H1 (cell line): ENCODE results near the gene GRIA1. TPM values are rescaled to one million over a fixed set of nuclear protein-coding genes. Genes with fewer than 3 reads are reported as not detected.

Experiments used
- CTCF ChIA-PET: fragments of 300-600 bp; sonication (Branson Sonifier 250); formaldehyde crosslinking; loops from one replicate; lab custom pipeline; 2021; ENCODE audit not compliant: partially characterized antibody; lab: Charles Lee
- POLR2A ChIA-PET: fragments of 300-600 bp; sonication (Branson Sonifier 250); formaldehyde crosslinking; loops from one replicate; lab custom pipeline; 2021; ENCODE audit warnings: inconsistent platforms; ENCODE audit not compliant: partially characterized antibody; lab: Charles Lee
- DNase-seq, 2 experiments: peaks; one replicate each; pipeline versions ENCODE4 v3.0.0 to v3.0.0-alpha.2; 2010 to 2022; ENCODE audit warnings: low spot score in 2 of 2, low read depth in 1 of 2, mixed read lengths in 1 of 2
- FAIRE-seq: peaks from 2 replicates; lab custom pipeline; 2011; peaks lifted over from hg19 to GRCh38; lab: Jason Lieb, UNC
- H2AFZ ChIP-seq: 2 replicates; pipeline ENCODE4 v1.8.1; 2012; ENCODE audit warnings: low read length, inconsistent platforms
- H2AK5ac ChIP-seq: 2 replicates; pipeline ENCODE4 v1.6.1; 2013; ENCODE audit warnings: low read depth, low read length
- H2BK120ac ChIP-seq: replicated peaks from 2 replicates; pipeline ENCODE3; 2013; ENCODE audit warnings: low read depth, low read length, inconsistent platforms
- H2BK12ac ChIP-seq: 2 replicates; pipeline ENCODE4 v1.6.1; 2013; ENCODE audit warnings: low read depth, low read length
- H2BK15ac ChIP-seq: 2 replicates; pipeline ENCODE4 v1.6.1; 2013; ENCODE audit warnings: low read length
- H2BK20ac ChIP-seq: 2 replicates; pipeline ENCODE4 v1.6.1; 2013; ENCODE audit warnings: low read length
- H2BK5ac ChIP-seq: 2 replicates; pipeline ENCODE4 v1.6.1; 2013; ENCODE audit warnings: low read depth, low read length
- H3K14ac ChIP-seq: 2 replicates; pipeline ENCODE4 v1.6.1; 2013; ENCODE audit warnings: inconsistent platforms; ENCODE audit not compliant: insufficient read length
- H3K18ac ChIP-seq: 2 replicates; pipeline ENCODE4 v1.6.1; 2013; ENCODE audit warnings: low read length; ENCODE audit errors: extremely low read depth
- H3K23ac ChIP-seq: 2 replicates; pipeline ENCODE4 v1.6.1; 2013; ENCODE audit warnings: inconsistent platforms; ENCODE audit not compliant: insufficient read length
- H3K23me2 ChIP-seq: 2 replicates; pipeline ENCODE4 v1.6.1; 2013; ENCODE audit warnings: low read depth, low read length
- H3K27ac ChIP-seq: 2 replicates; pipeline ENCODE4 v1.6.1; 2011; ENCODE audit warnings: low read depth, low read length, inconsistent platforms
- H3K27me3 ChIP-seq, 4 experiments: replicated peaks in 1 of 4; 1 replicate in 1 of 4; 2 replicates in 3 of 4; pipeline versions ENCODE4 v1.6.1 to v1.8.1; 2011 to 2013; ENCODE audit warnings: low read length in 3 of 4, mild to moderate bottlenecking in 3 of 4, inconsistent platforms in 2 of 4, mixed read lengths in 2 of 4, moderate library complexity in 1 of 4; ENCODE audit not compliant: control insufficient read depth in 3 of 4, insufficient read depth in 3 of 4; ENCODE audit errors: extremely low read depth in 1 of 4
- H3K36me3 ChIP-seq, 4 experiments: 2 replicates each; pipeline versions ENCODE4 v1.6.1 to v1.8.1; 2011 to 2013; ENCODE audit warnings: mild to moderate bottlenecking in 4 of 4, low read length in 3 of 4, moderate library complexity in 2 of 4, control low read depth in 1 of 4, inconsistent platforms in 1 of 4; ENCODE audit not compliant: insufficient read depth in 4 of 4, control insufficient read depth in 2 of 4
- H3K4ac ChIP-seq: replicated peaks from 2 replicates; pipeline ENCODE3; 2013; ENCODE audit warnings: low read length, low read depth, mixed read lengths, inconsistent platforms; ENCODE audit not compliant: insufficient read length
- H3K4me1 ChIP-seq, 4 experiments: replicated peaks in 1 of 4; 1 replicate in 1 of 4; 2 replicates in 3 of 4; pipeline versions ENCODE4 v1.6.1 to v1.8.1; 2011 to 2013; ENCODE audit warnings: low read length in 3 of 4, inconsistent platforms in 2 of 4, mixed read lengths in 1 of 4; ENCODE audit not compliant: insufficient read depth in 4 of 4, control insufficient read depth in 3 of 4
- H3K4me2 ChIP-seq, 2 experiments: 2 replicates each; pipeline versions ENCODE4 v1.6.1 to v1.8.1; 2011 to 2013; ENCODE audit warnings: low read depth in 2 of 2, low read length in 2 of 2, control low read depth in 1 of 2, inconsistent platforms in 1 of 2, mild to moderate bottlenecking in 1 of 2; ENCODE audit not compliant: insufficient read depth in 1 of 2
- H3K4me3 ChIP-seq, 4 experiments: fragments of 200-600, 300-600 bp in 1 of 4; sonication (generic), shearing (Covaris generic), sonication (Bioruptor Twin) in 1 of 4; 2 replicates each; pipeline versions ENCODE4 v1.5.1 to v1.8.1; 2011 to 2016; ENCODE audit warnings: low read length in 4 of 4, low read depth in 3 of 4, control low read depth in 2 of 4, inconsistent platforms in 2 of 4, mild to moderate bottlenecking in 2 of 4, mixed read lengths in 1 of 4, moderate library complexity in 1 of 4; ENCODE audit not compliant: insufficient read depth in 2 of 4; ENCODE audit errors: extremely low read depth in 1 of 4
- H3K56ac ChIP-seq: replicated peaks from 2 replicates; pipeline ENCODE3; 2013; ENCODE audit warnings: low read depth, mild to moderate bottlenecking, mixed read lengths, low read length, inconsistent platforms; ENCODE audit not compliant: insufficient read length
- H3K79me1 ChIP-seq: 2 replicates; pipeline ENCODE4 v1.6.1; 2013; ENCODE audit warnings: low read depth, low read length, control low read depth
- H3K79me2 ChIP-seq, 2 experiments: 2 replicates each; pipeline versions ENCODE4 v1.6.1 to v1.8.1; 2012 to 2013; ENCODE audit warnings: low read length in 2 of 2, mild to moderate bottlenecking in 2 of 2, inconsistent platforms in 1 of 2; ENCODE audit not compliant: insufficient read depth in 2 of 2, control insufficient read depth in 1 of 2
- H3K9ac ChIP-seq, 4 experiments: replicated peaks in 1 of 4; 1 replicate in 1 of 4; 2 replicates in 3 of 4; pipeline versions ENCODE4 v1.6.1 to v1.8.1; 2011 to 2013; ENCODE audit warnings: low read depth in 3 of 4, low read length in 3 of 4, control low read depth in 2 of 4, mild to moderate bottlenecking in 2 of 4, moderate library complexity in 2 of 4, inconsistent platforms in 1 of 4; ENCODE audit errors: extremely low read depth in 1 of 4
- H3K9me3 ChIP-seq, 2 experiments: 2 replicates each; pipeline versions ENCODE4 v1.6.1 to v1.8.1; 2012 to 2013; ENCODE audit warnings: mild to moderate bottlenecking in 2 of 2, moderate library complexity in 2 of 2, control low read depth in 1 of 2, inconsistent platforms in 1 of 2, low read depth in 1 of 2, low read length in 1 of 2, mixed read lengths in 1 of 2; ENCODE audit not compliant: insufficient read depth in 2 of 2
- H4K20me1 ChIP-seq, 2 experiments: replicated peaks in 1 of 2; 2 replicates each; pipeline versions ENCODE3 to v1.8.1; 2011 to 2013; ENCODE audit warnings: inconsistent platforms in 2 of 2, low read length in 2 of 2, mild to moderate bottlenecking in 1 of 2; ENCODE audit not compliant: insufficient read depth in 2 of 2, control insufficient read depth in 1 of 2
- H4K5ac ChIP-seq: 2 replicates; pipeline ENCODE4 v1.6.1; 2013; ENCODE audit warnings: low read length, low read depth, mixed read lengths, inconsistent platforms; ENCODE audit not compliant: insufficient read length
- H4K8ac ChIP-seq: 2 replicates; pipeline ENCODE4 v1.8.0; 2013; ENCODE audit warnings: mild to moderate bottlenecking, moderate library complexity, low read length, inconsistent platforms; ENCODE audit not compliant: insufficient read depth; ENCODE audit errors: extremely low read depth
- H4K91ac ChIP-seq: replicated peaks from 2 replicates; pipeline ENCODE3; 2013; ENCODE audit warnings: low read length, mixed read lengths, inconsistent platforms; ENCODE audit not compliant: insufficient read length
- BRCA1 ChIP-seq: IDR thresholded peaks from 2 replicates; pipeline ENCODE4 v1.6.1; 2012; ENCODE audit warnings: low read depth, low read length, improper control_type of control experiment
- CBX5 ChIP-seq: fragments of 300-800, 300-1000 bp; sonication (generic); IDR thresholded peaks from 2 replicates; pipeline ENCODE4 v1.7.1; 2016; ENCODE audit warnings: antibody characterized with exemption, low read length, low read depth
- GTF2F1 ChIP-seq: IDR thresholded peaks from 2 replicates; pipeline ENCODE4 v1.6.1; 2012; ENCODE audit warnings: low read depth, low read length, improper control_type of control experiment, borderline replicate concordance
- POLR2AphosphoS5 ChIP-seq: IDR thresholded peaks from 2 replicates; pipeline ENCODE4 v1.6.1; 2011; ENCODE audit warnings: low read depth, low read length
- SP2 ChIP-seq: IDR thresholded peaks from 2 replicates; pipeline ENCODE4 v1.6.1; 2012; ENCODE audit warnings: mild to moderate bottlenecking, low read length, inconsistent platforms
- WGBS, 2 experiments: shearing (Covaris generic) in 1 of 2; methylation state at CpG; one replicate each; pipeline versions ENCODE4 v1.1.6 to v1.1.7; 2013 to 2015; ENCODE audit warnings: low lambda C conversion rate in 2 of 2, mixed read lengths in 2 of 2, inconsistent platforms in 1 of 2, low coverage in 1 of 2, missing lambda C conversion rate in 1 of 2; ENCODE audit not compliant: insufficient replicate concordance in 2 of 2, insufficient coverage in 1 of 2, insufficient read length in 1 of 2; ENCODE audit errors: extremely low coverage in 1 of 2, missing lambda C conversion rate in 1 of 2; 5-methylcytosine and 5-hydroxymethylcytosine counted together
- polyA plus RNA-seq, 7 experiments: library from polyadenylated mRNA; depleted of rRNA in 3 of 7; stranded (reverse) in 5 of 7; unstranded in 2 of 7; fragments of >200 nt in 5 of 7; fragments of 200-250 nt in 2 of 7; gene quantifications; 1 replicate in 5 of 7; 2 replicates in 1 of 7; 4 replicates in 1 of 7; pipeline versions ENCODE4 v1.2.1 to v1.2.3, GENCODE V29; 2011 to 2013; ENCODE audit warnings: missing spikeins in 2 of 7, mixed read lengths in 2 of 7
- total RNA-seq: library from RNA; stranded (reverse); fragmentation: NEBNext Ultra II Directional; extraction: Animal tissue kit (Norgen Biotek cat#: 25700); gene quantifications from 2 replicates; pipeline ENCODE4 v1.2.1, GENCODE V29; 2021

Gene GRIA1
- total and polyA plus RNA-seq, 2 of the 8 experiments (the other 6 are each of a cell fraction or from before 2014, with no cell fraction given), result 0.97 to 2.5 TPM

- no peak overlapping the region for H4K5ac ChIP-seq
- H3K79me2 ChIP-seq, result no peaks in the 10 kb centered on the region
- H2BK5ac ChIP-seq, result no peak overlapping the region
- no peak overlapping the region for H3K4me3 ChIP-seq
- TF ChIP-seq GTF2F1 (no peak), POLR2AphosphoS5 (no peak), BRCA1 (no peak), SP2 (no peak), CBX5 (no peak)
- no peak overlapping the region for H2BK12ac ChIP-seq
- H3K27me3 ChIP-seq, result no peaks in the 10 kb centered on the region
- H3K23ac ChIP-seq, result no peak overlapping the region
- H4K8ac ChIP-seq, result no peak overlapping the region
- no peaks in the 10 kb centered on the region for H4K20me1 ChIP-seq
- no peaks in the 10 kb centered on the region for H3K79me1 ChIP-seq
- WGBS, 2 experiments, result 91% methylated on average over 8 of the region's 8 CpGs; no CpG with 5 or more reads in 1 of the 2 experiments
- H2BK20ac ChIP-seq, result no peak overlapping the region
- no peak overlapping the region for H2AK5ac ChIP-seq
- CTCF ChIA-PET, result interaction anchor here (0.8 to 1.4 kb wide), 4 partner anchors 49 to 261 kb away, joined by 3 to 4 read pairs (median 4); no protein-coding TSS in a partner anchor
- H3K56ac ChIP-seq, result no peak overlapping the region
- H3K27ac ChIP-seq, result no peak overlapping the region
- no peak overlapping the region for H3K18ac ChIP-seq
- H3K4me1 ChIP-seq, result no peaks in the 10 kb centered on the region
- H3K9me3 ChIP-seq, result no peaks in the 10 kb centered on the region
- H3K4ac ChIP-seq, result no peak overlapping the region
- no peak for DNase-seq
- H3K4me2 ChIP-seq, result no peak overlapping the region
- H2BK120ac ChIP-seq, result no peak overlapping the region
- no peak overlapping the region for H3K9ac ChIP-seq
- H4K91ac ChIP-seq, result no peak overlapping the region
- H3K23me2 ChIP-seq, result no peaks in the 10 kb centered on the region
- no peak overlapping the region for H2BK15ac ChIP-seq
- POLR2A ChIA-PET, result interaction anchor here (0.6 kb wide), 1 partner anchor 92 kb away, joined by 4 read pairs; no protein-coding TSS in a partner anchor
- H3K36me3 ChIP-seq, result no peaks in the 10 kb centered on the region
- no peak overlapping the region for H3K14ac ChIP-seq
- FAIRE-seq, result no peak
- no peak overlapping the region for H2AFZ ChIP-seq
Observed at GRCh38 chr5:153713943-153714342, 223.5 kb downstream of the GRIA1 start.
